Measurements from ENCODE around the gene MARCHF3.

GRCh38 chr5:126831156-126831555 is 199.2 kb downstream of the MARCHF3 start:
- no peak for TF ChIP-seq EP300 (IDR thresholded peaks at IDR 0.05)
- no peak for TF ChIP-seq CTCF (IDR thresholded peaks at IDR 0.05)
- TF ChIP-seq POLR2A (IDR thresholded peaks at IDR 0.05): no peak

Data from gastroesophageal sphincter (tissue), 3 donors.